ENCODE results near the gene EIF5AL1.

The EIF5AL1 gene

DNA sequence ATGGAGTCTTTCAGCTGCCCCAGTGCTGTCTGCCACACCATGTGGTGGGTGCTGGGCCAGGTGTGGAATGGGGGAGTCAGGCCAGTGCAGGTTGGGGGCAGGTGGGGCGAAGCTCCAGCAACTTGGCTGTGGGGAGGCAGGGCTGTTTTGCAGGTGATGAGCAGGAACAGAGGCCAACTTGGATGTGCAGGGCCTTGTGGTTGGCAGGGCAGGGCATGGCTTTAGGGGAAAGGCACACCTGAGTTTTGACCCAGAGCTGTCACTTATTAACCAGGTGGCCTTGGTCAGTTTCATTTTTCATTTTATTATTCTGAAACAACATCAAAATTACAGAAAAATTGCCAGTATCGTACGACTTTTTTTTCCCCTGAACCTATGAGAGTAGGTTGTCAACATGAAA, 48.9 kb downstream of the EIF5AL1 start:
- H3K4me1 ChIP-seq (ENCODE audit: control insufficient read depth, insufficient read depth, low read length, poor library complexity, severe bottlenecking), result no peaks in the 10 kb centered on the region
- no peaks in the 10 kb centered on the region for H3K9me3 ChIP-seq (ENCODE audit: control insufficient read depth, low read length)
- 70 to 88% methylated on average over 2 to 3 of the region's 3 CpGs for WGBS, 2 experiments (ENCODE audit: insufficient coverage in 2 of 2)
- H3K4me3 ChIP-seq (ENCODE audit: extremely low read depth, insufficient read depth, low read length, poor library complexity, severe bottlenecking), result no peak overlapping the region
- H3K36me3 ChIP-seq (ENCODE audit: control insufficient read depth, insufficient read depth, low read length), result no peaks in the 10 kb centered on the region
- no peak overlapping the region for H3K27ac ChIP-seq (ENCODE audit: low read depth, low read length, severe bottlenecking)

DNA sequence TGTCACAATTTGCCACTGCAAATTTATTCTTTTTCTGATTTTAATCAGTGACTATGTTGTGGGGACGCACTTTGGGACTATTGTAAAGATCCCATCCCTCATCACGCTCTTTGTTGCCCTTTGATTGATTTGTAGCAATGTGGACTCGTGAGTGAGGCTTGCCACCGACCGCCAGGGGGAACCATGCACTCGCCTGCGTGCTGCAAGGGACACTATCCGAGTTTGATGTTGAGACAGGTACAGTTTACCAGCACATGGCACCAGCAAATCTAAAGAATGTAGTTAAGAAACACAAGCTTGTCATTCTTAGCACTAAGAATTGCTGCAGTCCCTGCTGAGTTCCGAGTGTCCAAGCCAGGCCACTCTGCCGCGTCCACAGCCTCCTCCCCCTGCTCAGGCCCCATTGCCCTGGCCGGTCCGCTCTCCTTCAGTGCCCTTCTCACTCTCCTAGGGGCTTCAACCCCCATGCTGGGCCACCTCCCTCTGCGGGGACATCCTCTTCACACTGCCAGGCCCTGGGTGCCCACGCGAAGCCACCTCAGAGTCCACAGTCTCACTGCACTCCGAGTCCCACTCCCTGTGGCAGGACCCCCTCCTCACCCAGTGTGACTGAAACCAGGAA, 49.9 kb downstream of the EIF5AL1 start:
- Histone ChIP-seq H3K4me1 (ENCODE audit: control insufficient read depth, insufficient read depth, low read length, poor library complexity, severe bottlenecking) (no peaks in the 10 kb centered on the region), H3K36me3 (ENCODE audit: control insufficient read depth, insufficient read depth, low read length) (no peaks in the 10 kb centered on the region), H3K9me3 (ENCODE audit: control insufficient read depth, low read length) (no peaks in the 10 kb centered on the region), H3K4me3 (ENCODE audit: extremely low read depth, insufficient read depth, low read length, poor library complexity, severe bottlenecking) (no peak overlapping the region), H3K27ac (ENCODE audit: low read depth, low read length, severe bottlenecking) (no peak overlapping the region)
- 8 to 34% methylated on average over 8 to 17 of the region's 17 CpGs for WGBS, 2 experiments (ENCODE audit: insufficient coverage in 2 of 2)

DNA sequence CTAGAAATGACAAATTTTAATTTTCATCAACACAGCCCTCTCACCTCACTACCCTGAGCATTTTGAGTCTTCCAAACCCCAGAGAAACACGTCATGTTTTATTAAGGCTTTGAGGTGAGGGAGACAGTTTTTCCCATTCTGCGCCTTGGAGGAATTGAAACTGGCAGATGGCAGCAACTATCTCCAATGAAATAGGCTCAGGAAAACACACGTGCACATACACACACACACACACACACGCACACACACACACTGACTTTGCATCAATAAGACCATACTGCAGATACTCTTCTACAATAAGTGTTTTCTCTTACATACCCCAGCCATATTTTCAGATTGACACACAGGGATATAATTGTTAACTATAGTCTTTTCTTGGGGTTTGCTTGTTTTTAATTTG, 51.1 kb downstream of the EIF5AL1 start:
- Histone ChIP-seq H3K9me3 (ENCODE audit: control insufficient read depth, low read length) (no peaks in the 10 kb centered on the region), H3K4me3 (ENCODE audit: extremely low read depth, insufficient read depth, low read length, poor library complexity, severe bottlenecking) (no peak overlapping the region), H3K27ac (ENCODE audit: low read depth, low read length, severe bottlenecking) (no peak overlapping the region), H3K36me3 (ENCODE audit: control insufficient read depth, insufficient read depth, low read length) (no peaks in the 10 kb centered on the region), H3K4me1 (ENCODE audit: control insufficient read depth, insufficient read depth, low read length, poor library complexity, severe bottlenecking) (no peaks in the 10 kb centered on the region)
- 72% methylated on average over 2 of the region's 4 CpGs; no CpG with 5 or more reads in 1 of the 2 experiments for WGBS, 2 experiments (ENCODE audit: insufficient coverage in 2 of 2)

Data from mesodermal cell (in vitro differentiated cells).